Measurements from ENCODE around the gene MYO3A.
"Not testable (repeated sequence)": the region's sequence is repeated elsewhere in the genome, so short reads cannot be mapped to it uniquely, and the experiment has no call there.

Gene MYO3A

GRCh38 chr10:25974897-25975459 is 40.9 kb downstream of the MYO3A start:
- DNase-seq (ENCODE audit: low read depth), result no peak

GRCh38 chr10:25978771-25979170 is 44.7 kb downstream of the MYO3A start:
- no peak for DNase-seq (ENCODE audit: low read depth)

- no peak for DNase-seq (ENCODE audit: low read depth)
Measured at GRCh38 chr10:25982107-25982506, 48.1 kb downstream of the MYO3A start.

- DNase-seq (ENCODE audit: low read depth), result no peak
Measured at GRCh38 chr10:25988583-25988982, 54.6 kb downstream of the MYO3A start.

- DNase-seq (ENCODE audit: low read depth), result no peak
Measured at GRCh38 chr10:25989951-25990350, 55.9 kb downstream of the MYO3A start.

- no peak for DNase-seq (ENCODE audit: low read depth)
Measured at GRCh38 chr10:25999295-25999981, 65.4 kb downstream of the MYO3A start.

GRCh38 chr10:26000971-26001370 is 66.9 kb downstream of the MYO3A start:
- no peak for DNase-seq (ENCODE audit: low read depth)

GRCh38 chr10:26002466-26002865 is 68.4 kb downstream of the MYO3A start:
- DNase-seq (ENCODE audit: low read depth), result not testable (repeated sequence)

GRCh38 chr10:26015092-26015491 is 81.1 kb downstream of the MYO3A start:
- no peak for DNase-seq (ENCODE audit: low read depth)

GRCh38 chr10:26022831-26023230 is 88.8 kb downstream of the MYO3A start:
- no peak for DNase-seq (ENCODE audit: low read depth)

- DNase-seq (ENCODE audit: low read depth), result no peak
Measured at GRCh38 chr10:26024303-26024702, 90.3 kb downstream of the MYO3A start.

- DNase-seq (ENCODE audit: low read depth), result no peak
Measured at GRCh38 chr10:26025523-26025922, 91.5 kb downstream of the MYO3A start.

GRCh38 chr10:26029858-26030257 is 95.8 kb downstream of the MYO3A start:
- DNase-seq (ENCODE audit: low read depth), result no peak

GRCh38 chr10:26031300-26031699 is 97.3 kb downstream of the MYO3A start:
- no peak for DNase-seq (ENCODE audit: low read depth)

- DNase-seq (ENCODE audit: low read depth), result no peak
Measured at GRCh38 chr10:26043469-26043868, 109.4 kb downstream of the MYO3A start.

- DNase-seq (ENCODE audit: low read depth), result no peak
Measured at GRCh38 chr10:26044141-26044749, 110.2 kb downstream of the MYO3A start.

GRCh38 chr10:26046073-26046700 is 112.2 kb downstream of the MYO3A start:
- DNase-seq (ENCODE audit: low read depth), result no peak

- no peak for DNase-seq (ENCODE audit: low read depth)
Measured at GRCh38 chr10:26048756-26049155, 114.7 kb downstream of the MYO3A start.

GRCh38 chr10:26052326-26052725 is 118.3 kb downstream of the MYO3A start:
- no peak for DNase-seq (ENCODE audit: low read depth)

GRCh38 chr10:26057466-26057865 is 123.4 kb downstream of the MYO3A start:
- no peak for DNase-seq (ENCODE audit: low read depth)

GRCh38 chr10:26064106-26064505 is 130.1 kb downstream of the MYO3A start:
- DNase-seq (ENCODE audit: low read depth), result no peak

- DNase-seq (ENCODE audit: low read depth), result no peak
Measured at GRCh38 chr10:26067680-26068079, 133.7 kb downstream of the MYO3A start.

GRCh38 chr10:26080971-26081370 is 146.9 kb downstream of the MYO3A start:
- not testable (repeated sequence) for DNase-seq (ENCODE audit: low read depth)

Measured in stimulated activated CD4-positive, alpha-beta T cell treated with anti-CD3 and anti-CD28 coated beads, Interleukin-2, amount 100 ng/mL, for 4 hours (primary cell).